Measurements from ENCODE around the gene TMEM201.
A peak's percentile ranks its signal among the peaks of the same experiment; 100 is the strongest.
"Not testable (repeated sequence)": the region's sequence is repeated elsewhere in the genome, so short reads cannot be mapped to it uniquely, and the experiment has no call there.

The TMEM201 gene

GRCh38 chr1:9621032-9621431, 32.3 kb downstream of the TMEM201 start:
- no peak overlapping the region for H3K4me3 ChIP-seq (ENCODE audit: insufficient read depth, low read length, poor library complexity, severe bottlenecking)
- no peak overlapping the region for H3K9ac ChIP-seq (ENCODE audit: low read length)
- no peaks in the 10 kb centered on the region for H3K9me2 ChIP-seq (replicated peaks; ENCODE audit: insufficient read depth, low read length)
- H3K79me2 ChIP-seq (ENCODE audit: insufficient read depth, low read length) = no peaks in the 10 kb centered on the region
- H3F3A ChIP-seq (ENCODE audit: insufficient read depth) = no peaks in the 10 kb centered on the region; the same call in 1 of the 2 replicates
- H3K27ac ChIP-seq (ENCODE audit: low read depth, low read length) = no peak overlapping the region
- H3K9me3 ChIP-seq (ENCODE audit: insufficient read depth, low read length) = no peaks in the 10 kb centered on the region
- no peak overlapping the region for H2AFZ ChIP-seq (ENCODE audit: low read depth, low read length, severe bottlenecking)
- no peaks in the 10 kb centered on the region for H3K36me3 ChIP-seq (ENCODE audit: low read length)
- H4K20me1 ChIP-seq (ENCODE audit: low read depth, low read length) = no peaks in the 10 kb centered on the region
- H3K4me2 ChIP-seq (ENCODE audit: low read depth, low read length, poor library complexity, severe bottlenecking) = no peak overlapping the region
- no peaks in the 10 kb centered on the region for H3K27me3 ChIP-seq (ENCODE audit: low read length)
- TF ChIP-seq EZH2phosphoT487 (conservative IDR thresholded peaks at IDR 0.05; ENCODE audit: low read length) (no peak), CTCF (IDR thresholded peaks at IDR 0.05; ENCODE audit: insufficient read depth, low read length, poor library complexity, severe bottlenecking) (no peak)

- no peaks in the 10 kb centered on the region for H3K27me3 ChIP-seq (ENCODE audit: low read length)
- no peak for TF ChIP-seq CTCF (IDR thresholded peaks at IDR 0.05; ENCODE audit: insufficient read depth, low read length, poor library complexity, severe bottlenecking)
- no peak for TF ChIP-seq EZH2phosphoT487 (conservative IDR thresholded peaks at IDR 0.05; ENCODE audit: low read length)
Measured at GRCh38 chr1:9624081-9624480, 35.4 kb downstream of the TMEM201 start.

GRCh38 chr1:9625030-9625429, 36.3 kb downstream of the TMEM201 start:
- H2AFZ ChIP-seq (ENCODE audit: low read depth, low read length, severe bottlenecking); H3K27me3 ChIP-seq (ENCODE audit: low read length); H3K9me3 ChIP-seq (ENCODE audit: insufficient read depth, low read length); H3F3A ChIP-seq (ENCODE audit: insufficient read depth); H4K20me1 ChIP-seq (ENCODE audit: low read depth, low read length); H3K79me2 ChIP-seq (ENCODE audit: insufficient read depth, low read length); H3K27ac ChIP-seq (ENCODE audit: low read depth, low read length); H3K4me2 ChIP-seq (ENCODE audit: low read depth, low read length, poor library complexity, severe bottlenecking); H3K4me3 ChIP-seq (ENCODE audit: insufficient read depth, low read length, poor library complexity, severe bottlenecking); H3K9me2 ChIP-seq (replicated peaks; ENCODE audit: insufficient read depth, low read length); H3K36me3 ChIP-seq (ENCODE audit: low read length); H3K9ac ChIP-seq (ENCODE audit: low read length): not testable (repeated sequence)

More at GRCh38 chr1:9624081-9624480, 35.4 kb downstream of the TMEM201 start:
- Histone ChIP-seq H3K4me2 (ENCODE audit: low read depth, low read length, poor library complexity, severe bottlenecking) (no peak overlapping the region), H3K9me2 (replicated peaks; ENCODE audit: insufficient read depth, low read length) (no peaks in the 10 kb centered on the region), H3F3A (ENCODE audit: insufficient read depth) (no peaks in the 10 kb centered on the region; the same call in none of the 2 replicates), H3K9me3 (ENCODE audit: insufficient read depth, low read length) (no peaks in the 10 kb centered on the region), H3K9ac (ENCODE audit: low read length) (no peak overlapping the region), H3K79me2 (ENCODE audit: insufficient read depth, low read length) (no peaks in the 10 kb centered on the region), H4K20me1 (ENCODE audit: low read depth, low read length) (no peaks in the 10 kb centered on the region), H3K27ac (ENCODE audit: low read depth, low read length) (no peak overlapping the region), H3K4me3 (ENCODE audit: insufficient read depth, low read length, poor library complexity, severe bottlenecking) (no peak overlapping the region), H3K36me3 (ENCODE audit: low read length) (no peaks in the 10 kb centered on the region), H2AFZ (ENCODE audit: low read depth, low read length, severe bottlenecking) (no peak overlapping the region)

- Histone ChIP-seq H3K9me2 (replicated peaks; ENCODE audit: insufficient read depth, low read length) (no peaks in the 10 kb centered on the region), H3K27ac (ENCODE audit: low read depth, low read length) (peak overlapping the region; percentile 59), H3K36me3 (ENCODE audit: low read length) (no peaks in the 10 kb centered on the region), H3F3A (ENCODE audit: insufficient read depth) (peaks cover 11% of the 10 kb centered on the region), H2AFZ (ENCODE audit: low read depth, low read length, severe bottlenecking) (no peak overlapping the region), H3K4me3 (ENCODE audit: insufficient read depth, low read length, poor library complexity, severe bottlenecking) (no peak overlapping the region), H4K20me1 (ENCODE audit: low read depth, low read length) (no peaks in the 10 kb centered on the region), H3K9ac (ENCODE audit: low read length) (peak overlapping the region; percentile 39; the same call in 1 of the 2 replicates), H3K4me2 (ENCODE audit: low read depth, low read length, poor library complexity, severe bottlenecking) (peak overlapping the region; percentile 61), H3K79me2 (ENCODE audit: insufficient read depth, low read length) (no peaks in the 10 kb centered on the region), H3K9me3 (ENCODE audit: insufficient read depth, low read length) (no peaks in the 10 kb centered on the region), H3K27me3 (ENCODE audit: low read length) (no peaks in the 10 kb centered on the region)
- no peak for TF ChIP-seq CTCF (IDR thresholded peaks at IDR 0.05; ENCODE audit: insufficient read depth, low read length, poor library complexity, severe bottlenecking)
- TF ChIP-seq EZH2phosphoT487 (conservative IDR thresholded peaks at IDR 0.05; ENCODE audit: low read length) = no peak
Measured at GRCh38 chr1:9626201-9626608, 37.5 kb downstream of the TMEM201 start.
